Measurements from ENCODE around the gene EPS8L1.
"Not testable (repeated sequence)": the region's sequence is repeated elsewhere in the genome, so short reads cannot be mapped to it uniquely, and the experiment has no call there.

The EPS8L1 gene

DNA sequence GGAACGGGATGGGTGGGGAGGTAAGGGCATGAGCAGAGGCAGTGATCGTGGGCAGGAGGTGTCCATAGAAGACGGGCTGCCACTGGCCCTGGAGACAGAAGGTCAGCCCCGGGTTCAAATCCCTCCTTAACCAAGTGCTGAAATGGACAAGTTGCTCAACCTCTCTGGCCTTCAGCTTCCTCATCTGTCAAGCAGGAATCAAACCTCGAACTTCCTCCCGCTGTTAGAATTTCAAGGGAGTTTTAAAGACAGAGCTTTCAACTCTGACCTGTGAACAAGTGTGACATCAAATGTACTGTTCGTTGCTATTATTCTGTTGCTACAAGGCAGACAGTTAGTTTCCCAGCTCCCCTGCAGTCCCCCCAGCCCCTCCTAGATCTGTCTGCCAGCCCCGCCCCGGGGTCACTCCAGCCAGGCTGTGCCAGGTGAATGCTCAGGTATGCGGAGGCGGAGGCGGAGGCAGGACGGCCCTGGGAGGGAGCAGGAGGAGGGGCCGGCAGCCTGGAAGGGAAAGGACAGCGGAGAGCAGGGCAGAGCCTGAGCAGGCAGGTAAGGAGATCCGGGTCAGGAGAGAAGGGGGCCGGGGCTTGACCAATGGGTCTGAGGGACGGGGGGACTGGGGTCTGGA is at the start of gene EPS8L1:
EPS8L1 (plus strand) TSS at position 499 of the 628 bp plus-strand sequence. CDS start 576 bp downstream, outside the sequence.
- no peak for DNase-seq (ENCODE audit: low read depth in 2 of 3, low spot score in 1 of 3)

DNA sequence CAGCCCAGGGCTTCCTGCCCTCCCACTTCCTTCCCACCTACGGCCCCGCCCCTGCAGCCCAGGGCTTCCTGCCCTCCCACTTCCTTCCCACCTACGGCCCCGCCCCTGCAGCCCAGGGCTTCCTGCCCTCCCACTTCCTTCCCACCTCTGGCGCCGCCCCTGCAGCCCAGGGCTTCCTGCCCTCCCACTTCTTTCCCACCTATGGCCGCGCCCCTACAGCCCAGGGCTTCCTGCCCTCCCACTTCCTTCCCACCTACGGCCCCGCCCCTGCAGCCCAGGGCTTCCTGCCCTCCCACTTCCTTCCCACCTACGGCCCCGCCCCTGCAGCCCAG is 48.6 kb upstream of the EPS8L1 start:
- DNase-seq (ENCODE audit: low read depth in 2 of 3, low spot score in 1 of 3): not testable (repeated sequence)

- no peak for DNase-seq (ENCODE audit: low read depth in 2 of 3, low spot score in 1 of 3)
Observed at GRCh38 chr19:55027472-55028337, 48.0 kb upstream of the EPS8L1 start.

- no peak for DNase-seq (ENCODE audit: low read depth in 2 of 3, low spot score in 1 of 3)
Observed at GRCh38 chr19:55028757-55029156, 46.9 kb upstream of the EPS8L1 start.

GRCh38 chr19:55031178-55031577 is 44.5 kb upstream of the EPS8L1 start:
- DNase-seq (ENCODE audit: low read depth in 2 of 3, low spot score in 1 of 3): no peak

DNA sequence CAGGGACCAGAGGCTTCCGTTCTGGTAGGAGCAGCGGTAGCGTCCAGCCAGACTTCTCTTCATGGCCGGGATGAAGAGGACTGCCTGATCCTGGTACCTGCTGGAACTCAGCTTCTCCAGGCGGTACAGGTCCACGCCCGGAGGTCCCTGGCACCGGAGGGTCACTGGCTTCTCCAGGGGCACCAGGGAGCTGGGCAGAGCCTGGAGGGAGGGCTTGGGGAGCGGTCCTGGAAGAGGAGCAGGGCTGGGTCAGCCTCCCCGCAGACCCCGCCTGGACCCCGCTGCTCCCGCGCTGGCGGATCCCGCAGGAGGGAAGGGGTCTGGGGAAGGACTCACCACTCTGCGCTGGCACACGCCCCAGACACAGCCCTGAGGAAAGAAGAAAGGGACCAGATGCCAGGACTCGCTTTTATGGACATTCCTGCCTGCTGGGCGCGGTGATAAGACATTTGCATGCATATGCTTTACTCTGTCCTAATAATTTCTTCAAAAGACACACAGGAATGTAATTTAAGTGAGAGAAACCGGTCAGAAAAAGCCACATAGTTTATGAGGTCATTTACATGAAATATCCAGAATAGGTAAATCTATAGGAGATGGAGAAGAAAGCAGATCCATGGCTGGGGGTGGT is 43.4 kb upstream of the EPS8L1 start:
- no peak for DNase-seq (ENCODE audit: low read depth in 2 of 3, low spot score in 1 of 3)

GRCh38 chr19:55032976-55033643 is 42.6 kb upstream of the EPS8L1 start:
- DNase-seq (ENCODE audit: low read depth in 2 of 3, low spot score in 1 of 3): not testable (repeated sequence)

- DNase-seq (ENCODE audit: low read depth in 2 of 3, low spot score in 1 of 3): no peak
Observed at GRCh38 chr19:55034751-55035150, 40.9 kb upstream of the EPS8L1 start.

DNA sequence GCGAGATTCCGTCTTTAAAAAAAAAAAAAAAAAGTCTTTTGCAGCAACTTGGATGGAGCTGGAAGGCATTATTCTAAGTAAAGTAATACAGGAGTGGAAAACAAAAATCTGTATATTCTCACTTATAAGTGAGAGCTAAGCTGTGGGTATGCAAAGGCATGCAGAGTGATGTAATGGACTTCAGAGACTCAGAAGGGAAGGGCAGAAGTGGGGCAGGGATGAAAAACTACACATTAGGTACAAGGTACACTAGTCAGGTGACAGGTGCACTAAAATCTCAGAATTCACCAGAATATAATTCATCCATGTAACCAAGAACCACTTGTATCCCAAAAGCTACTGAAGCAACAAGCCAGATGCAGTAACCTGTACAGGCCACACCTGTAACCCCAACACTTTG is 39.6 kb upstream of the EPS8L1 start:
- no peak for DNase-seq (ENCODE audit: low read depth in 2 of 3, low spot score in 1 of 3)

GRCh38 chr19:55037603-55038002 is 38.1 kb upstream of the EPS8L1 start:
- DNase-seq (ENCODE audit: low read depth in 2 of 3, low spot score in 1 of 3): not testable (repeated sequence)

DNA sequence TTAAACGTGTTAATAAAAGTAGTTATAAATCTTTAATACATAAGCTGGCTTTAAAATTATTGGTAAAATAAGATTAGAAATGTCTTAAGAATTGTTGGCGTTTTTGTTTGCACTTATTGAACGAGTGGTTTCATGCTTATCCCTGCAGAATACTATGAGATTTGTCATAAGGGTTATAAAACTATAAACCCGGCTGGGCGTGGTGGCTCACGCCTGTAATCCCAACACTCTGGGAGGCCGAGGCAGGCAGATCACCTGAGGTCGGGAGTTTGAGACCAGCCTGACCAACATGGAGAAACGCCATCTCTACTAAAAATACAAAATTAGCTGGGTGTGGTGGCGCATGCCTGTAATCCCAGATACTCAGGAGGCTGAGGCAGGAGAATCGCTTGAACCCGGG is 35.0 kb upstream of the EPS8L1 start:
- not testable (repeated sequence) for DNase-seq (ENCODE audit: low read depth in 2 of 3, low spot score in 1 of 3)

DNA sequence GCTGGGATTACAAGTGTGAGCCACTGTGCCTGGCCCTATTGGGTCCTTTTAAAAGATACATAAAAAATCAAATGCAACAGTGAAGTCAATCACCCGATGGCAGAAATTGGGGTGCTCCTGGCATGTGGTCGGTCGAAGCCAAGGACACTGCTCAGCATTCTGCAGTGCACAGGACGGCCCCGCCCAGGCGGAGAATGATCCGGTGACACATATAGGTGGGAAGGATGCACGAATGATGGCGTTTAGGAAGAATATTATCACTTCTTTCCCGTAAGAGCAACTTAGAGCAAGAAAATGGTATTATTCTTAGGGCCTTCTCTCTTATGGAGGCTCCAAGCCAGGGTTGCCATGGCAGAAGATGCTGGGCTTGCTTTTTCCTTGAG is 34.4 kb upstream of the EPS8L1 start:
- DNase-seq (ENCODE audit: low read depth in 2 of 3, low spot score in 1 of 3): no peak

GRCh38 chr19:55041627-55042343 is 33.9 kb upstream of the EPS8L1 start:
- DNase-seq (ENCODE audit: low read depth in 2 of 3, low spot score in 1 of 3): peak in 2 of 3 donors; percentile 8 to 23

DNA sequence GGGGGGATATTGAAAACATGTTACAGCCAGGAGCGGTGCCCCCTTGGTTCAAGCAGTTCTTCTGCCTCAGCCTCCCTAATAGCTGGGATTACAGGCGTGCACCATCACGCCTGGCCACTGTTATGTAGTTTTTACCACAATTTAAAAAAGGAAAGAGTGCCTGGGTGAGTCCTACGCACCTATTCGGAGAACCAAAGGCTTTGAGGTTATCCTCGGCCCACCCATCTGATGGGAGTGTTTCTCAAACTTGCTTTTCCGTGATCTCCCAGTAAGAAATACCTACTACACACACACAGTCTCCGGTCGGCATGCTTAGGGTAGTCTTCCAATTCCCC is 33.4 kb upstream of the EPS8L1 start:
- DNase-seq (ENCODE audit: low read depth in 2 of 3, low spot score in 1 of 3): no peak

DNA sequence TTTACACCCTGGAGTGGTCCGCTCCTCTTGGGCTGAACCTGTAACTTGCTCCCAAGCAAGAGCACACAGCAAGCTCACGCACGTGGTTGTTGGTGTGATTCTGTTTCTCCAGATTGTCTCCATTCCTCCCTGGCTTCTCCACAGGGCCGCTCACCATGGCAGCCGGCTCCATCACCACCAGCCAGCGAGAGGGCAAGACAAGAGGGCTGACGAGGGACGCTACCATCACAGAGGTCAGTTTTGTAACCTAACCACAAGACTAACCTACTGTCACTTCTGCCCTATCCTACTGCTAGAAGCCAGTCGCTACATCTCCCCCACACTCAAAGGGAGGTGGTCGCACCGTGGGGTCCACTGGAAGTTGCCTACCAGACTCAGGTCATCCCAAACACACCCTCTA is 33.0 kb upstream of the EPS8L1 start:
- DNase-seq (ENCODE audit: low read depth in 2 of 3, low spot score in 1 of 3): no peak

DNA sequence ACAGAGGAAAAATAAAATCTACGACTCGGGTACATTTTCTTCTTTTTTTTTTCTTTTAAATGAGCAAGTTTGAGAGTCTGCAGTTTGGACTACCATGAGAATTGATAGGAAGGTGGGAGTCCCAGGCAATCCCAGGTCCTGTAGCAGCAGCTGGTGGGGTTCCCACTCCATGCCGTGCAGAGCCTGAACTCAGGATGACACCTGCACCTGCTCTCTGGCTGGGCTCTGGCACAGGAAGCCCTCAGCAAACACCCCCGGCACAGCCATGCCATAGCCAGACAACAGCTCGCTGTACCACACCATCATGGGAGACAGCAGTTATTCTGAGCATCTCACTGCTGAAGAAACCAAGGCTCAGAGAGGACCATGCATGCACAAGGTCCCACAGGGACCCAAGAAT is 31.4 kb upstream of the EPS8L1 start:
- DNase-seq (ENCODE audit: low read depth in 2 of 3, low spot score in 1 of 3): no peak

DNA sequence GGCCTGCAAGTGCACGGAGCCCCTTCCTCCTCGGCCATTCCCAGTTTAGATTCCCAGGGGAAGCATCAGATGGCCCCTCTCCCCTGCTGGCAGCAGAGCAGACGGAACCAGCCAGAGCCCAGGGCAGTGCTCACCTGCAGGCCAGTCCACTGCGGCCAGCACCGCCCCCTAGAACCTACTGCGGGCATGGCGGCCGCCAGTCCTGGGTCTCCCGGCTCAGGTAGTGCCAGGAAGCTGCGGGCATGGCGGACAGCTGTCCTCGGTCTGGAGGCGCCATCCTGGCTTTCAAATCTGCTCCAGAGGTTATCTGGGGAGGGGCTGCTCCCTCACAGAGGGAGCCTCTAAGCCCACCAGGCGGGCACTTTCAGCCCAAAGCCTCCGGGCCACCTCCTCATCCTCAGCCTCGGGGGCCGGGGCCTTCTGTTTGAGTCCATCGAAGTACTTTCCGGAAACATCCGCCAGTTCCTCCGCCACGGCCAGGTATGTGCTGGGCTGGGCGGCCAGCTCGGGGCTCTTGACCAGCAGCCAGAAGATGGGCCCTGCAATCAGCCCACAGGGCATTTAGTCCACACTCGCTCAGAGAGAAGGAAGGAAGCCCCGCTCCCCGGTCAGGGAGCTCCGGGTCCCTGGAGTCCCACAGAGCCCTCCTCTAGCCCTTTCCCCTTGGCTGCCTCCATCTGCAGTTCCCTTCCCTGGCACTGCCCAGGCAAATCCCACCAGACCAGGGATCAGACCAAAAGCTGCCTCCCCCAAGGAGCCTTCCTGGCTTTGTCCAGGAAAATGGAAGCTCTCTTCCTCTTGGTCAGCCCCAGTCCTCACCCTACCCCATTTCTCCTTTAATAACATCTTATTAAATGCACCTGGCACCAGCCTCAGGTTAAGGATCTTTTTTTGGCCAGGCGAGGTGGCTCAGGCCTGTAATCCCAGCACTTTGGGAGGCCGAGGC is 30.6 kb upstream of the EPS8L1 start:
- no peak for DNase-seq (ENCODE audit: low read depth in 2 of 3, low spot score in 1 of 3)

- DNase-seq (ENCODE audit: low read depth in 2 of 3, low spot score in 1 of 3): no peak
Observed at GRCh38 chr19:55046975-55047622, 28.6 kb upstream of the EPS8L1 start.

DNA sequence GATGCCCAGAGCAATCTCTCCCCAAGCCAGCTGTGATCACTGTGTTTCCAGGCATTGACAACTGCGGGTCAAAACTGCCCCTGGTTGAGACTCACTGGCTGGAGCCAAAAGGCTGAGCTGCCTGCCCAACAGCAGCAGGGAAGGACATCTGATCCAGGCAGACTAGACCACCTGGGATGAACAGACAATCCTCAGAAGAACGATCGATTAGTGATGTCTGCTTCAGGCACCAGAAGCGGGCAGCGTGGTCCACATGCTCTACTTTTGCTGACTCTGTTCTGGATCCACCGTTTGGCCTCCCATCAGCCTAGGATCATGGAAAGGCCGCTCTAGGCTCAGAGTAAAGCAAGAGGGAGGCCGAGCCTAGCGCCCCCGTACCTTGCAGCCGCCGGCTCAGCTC is 27.7 kb upstream of the EPS8L1 start:
- DNase-seq (ENCODE audit: low read depth in 2 of 3, low spot score in 1 of 3): no peak

DNA sequence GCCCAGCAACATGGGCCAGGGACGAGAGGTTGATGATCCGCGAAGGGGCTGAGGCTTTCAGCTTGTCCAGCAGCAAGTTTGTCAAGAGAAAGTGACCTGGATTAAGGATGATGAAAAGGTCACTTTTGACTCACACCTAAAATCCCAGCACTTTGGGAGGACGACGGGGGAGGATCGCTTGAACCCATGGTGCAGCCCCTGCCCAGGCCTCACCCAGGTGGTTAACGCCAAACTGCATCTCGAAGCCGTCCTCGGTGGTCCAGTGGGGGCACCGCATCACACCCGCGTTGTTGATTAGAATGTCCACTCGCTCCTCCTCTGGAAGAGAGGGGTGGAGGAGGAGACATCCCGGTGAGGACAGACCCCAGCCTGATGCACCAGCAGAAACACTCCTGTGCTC is 27.2 kb upstream of the EPS8L1 start:
- DNase-seq (ENCODE audit: low read depth in 2 of 3, low spot score in 1 of 3): no peak

All from stimulated activated CD4-positive, alpha-beta T cell treated with anti-CD3 and anti-CD28 coated beads, Interleukin-12 subunit alpha, Interleukin-12 subunit beta, amount 100 ng/mL, for 48 hours (primary cell).